Common myeloid progenitor, CD34-positive (primary cell): Measurements from ENCODE around the gene GALNT15.

ENCODE experiments used
- CTCF ChIA-PET: fragments of 350-600 bp; sonication (Branson Sonifier 250); formaldehyde crosslinking; loops from one replicate; lab custom pipeline; 2021; ENCODE audit warnings: antibody characterized with exemption; lab: Charles Lee
- POLR2A ChIA-PET: fragments of 350-600 bp; sonication (Branson Sonifier 250); formaldehyde crosslinking; loops from one replicate; lab custom pipeline; 2021; ENCODE audit warnings: antibody characterized with exemption; lab: Charles Lee
- DNase-seq, 3 donors: peaks; one replicate each; pipeline versions ENCODE4 v3.0.0 to v3.0.0-alpha.2; 2013
- H3K27ac ChIP-seq, 2 experiments: 1 replicate in 1 of 2; 2 replicates in 1 of 2; pipeline ENCODE4 v1.7.0; 2013; ENCODE audit warnings: inconsistent platforms in 2 of 2, low read length in 2 of 2, mild to moderate bottlenecking in 2 of 2, low read depth in 1 of 2, moderate library complexity in 1 of 2; ENCODE audit not compliant: severe bottlenecking in 2 of 2, insufficient read depth in 1 of 2, poor library complexity in 1 of 2
- H3K27me3 ChIP-seq, 5 experiments: replicated peaks in 2 of 5; 1 replicate in 3 of 5; 2 replicates in 2 of 5; pipeline versions ENCODE4 v1.6.1 to v1.7.0; 2013; ENCODE audit warnings: low read length in 4 of 5, mild to moderate bottlenecking in 2 of 5, moderate library complexity in 2 of 5, inconsistent platforms in 1 of 5; ENCODE audit not compliant: insufficient read depth in 5 of 5, control insufficient read depth in 4 of 5
- H3K36me3 ChIP-seq, 4 experiments: 1 replicate in 2 of 4; 2 replicates in 2 of 4; pipeline versions ENCODE4 v1.6.1 to v1.7.0; 2013; ENCODE audit warnings: low read length in 3 of 4, control low read depth in 1 of 4, mild to moderate bottlenecking in 1 of 4; ENCODE audit not compliant: control insufficient read depth in 4 of 4, insufficient read depth in 4 of 4
- H3K4me1 ChIP-seq, 4 experiments: 1 replicate in 3 of 4; 2 replicates in 1 of 4; pipeline versions ENCODE4 v1.6.1 to v1.7.1; 2013; ENCODE audit warnings: low read length in 3 of 4, mild to moderate bottlenecking in 3 of 4, control low read depth in 1 of 4, inconsistent platforms in 1 of 4, moderate library complexity in 1 of 4; ENCODE audit not compliant: control insufficient read depth in 4 of 4, insufficient read depth in 4 of 4; ENCODE audit errors: control extremely low read depth in 1 of 4
- H3K4me3 ChIP-seq, 7 experiments: 1 replicate in 4 of 7; 2 replicates in 3 of 7; pipeline versions ENCODE4 v1.5.1 to v1.7.0; 2013; ENCODE audit warnings: mild to moderate bottlenecking in 7 of 7, low read length in 6 of 7, moderate library complexity in 6 of 7, inconsistent platforms in 2 of 7, low read depth in 2 of 7, control low read depth in 1 of 7; ENCODE audit not compliant: insufficient read depth in 4 of 7, control insufficient read depth in 1 of 7; ENCODE audit errors: extremely low read depth in 1 of 7
- H3K9me3 ChIP-seq, 5 experiments: 1 replicate in 4 of 5; 2 replicates in 1 of 5; pipeline versions ENCODE4 v1.6.1 to v1.7.1; 2013; ENCODE audit warnings: low read length in 4 of 5, mild to moderate bottlenecking in 2 of 5, inconsistent platforms in 1 of 5, low read depth in 1 of 5, moderate library complexity in 1 of 5; ENCODE audit not compliant: control insufficient read depth in 4 of 5, insufficient read depth in 2 of 5; ENCODE audit errors: control extremely low read depth in 1 of 5
- WGBS: methylation state at CpG from one replicate; pipeline ENCODE4 v1.1.5; 2013; ENCODE audit not compliant: insufficient coverage; 5-methylcytosine and 5-hydroxymethylcytosine counted together

The GALNT15 gene

GRCh38 chr3:16183082-16183481 is 8.6 kb downstream of the GALNT15 start:
- 100% methylated on average over 1 of the region's 1 CpG for WGBS
- Histone ChIP-seq H3K9me3 (no peaks in the 10 kb centered on the region), H3K36me3 (no peaks in the 10 kb centered on the region), H3K4me1 (peaks cover 0 to 2% (median 2%) of the 10 kb centered on the region in 4 experiments), H3K27ac (no peak overlapping the region), H3K27me3 (no peaks in the 10 kb centered on the region), H3K4me3 (no peak overlapping the region)
- ChIA-PET CTCF (interaction anchor here (1.3 to 2.7 kb wide), 3 partner anchors 10 to 369 kb away, joined by 3 to 7 read pairs (median 6); no protein-coding TSS in a partner anchor), POLR2A (no interaction called here)
- no peak for DNase-seq

GRCh38 chr3:16183601-16184270 is 9.3 kb downstream of the GALNT15 start:
- no peaks in the 10 kb centered on the region for H3K36me3 ChIP-seq
- H3K9me3 ChIP-seq = no peaks in the 10 kb centered on the region
- no peaks in the 10 kb centered on the region for H3K27me3 ChIP-seq
- ChIA-PET CTCF (interaction anchor here (1.3 to 2.7 kb wide), 3 partner anchors 10 to 370 kb away, joined by 3 to 7 read pairs (median 6); no protein-coding TSS in a partner anchor), POLR2A (no interaction called here)
- no peak for DNase-seq
- 100% methylated on average over 4 of the region's 7 CpGs for WGBS
- H3K4me3 ChIP-seq = no peak overlapping the region
- no peaks in the 10 kb centered on the region for H3K4me1 ChIP-seq
- no peak overlapping the region for H3K27ac ChIP-seq

- no CpG with 5 or more reads among the region's 1 CpG for WGBS
- CTCF ChIA-PET = no interaction called here
- DNase-seq = peak in 2 of 3 donors; percentile 8 to 18
- no peaks in the 10 kb centered on the region for H3K9me3 ChIP-seq
- no peaks in the 10 kb centered on the region for H3K27me3 ChIP-seq
- POLR2A ChIA-PET = no interaction called here
- no peaks in the 10 kb centered on the region for H3K36me3 ChIP-seq
- no peak overlapping the region for H3K4me3 ChIP-seq
- H3K4me1 ChIP-seq = no peaks in the 10 kb centered on the region
- H3K27ac ChIP-seq = no peak overlapping the region
These were observed 11.6 kb downstream of the GALNT15 start for GRCh38 chr3:16186086-16186485.

GRCh38 chr3:16186565-16186964 is 12.1 kb downstream of the GALNT15 start:
- H3K4me3 ChIP-seq = no peak overlapping the region
- H3K4me1 ChIP-seq = no peaks in the 10 kb centered on the region
- H3K9me3 ChIP-seq = no peaks in the 10 kb centered on the region
- no peak for DNase-seq
- H3K27ac ChIP-seq = no peak overlapping the region
- ChIA-PET POLR2A (no interaction called here), CTCF (no interaction called here)
- H3K36me3 ChIP-seq = no peaks in the 10 kb centered on the region
- 95% methylated on average over 2 of the region's 3 CpGs for WGBS
- H3K27me3 ChIP-seq = no peaks in the 10 kb centered on the region

- WGBS = 98% methylated on average over 5 of the region's 5 CpGs
- H3K4me1 ChIP-seq = no peaks in the 10 kb centered on the region
- POLR2A ChIA-PET = no interaction called here
- CTCF ChIA-PET = no interaction called here
- H3K4me3 ChIP-seq = no peak overlapping the region
- H3K9me3 ChIP-seq = no peaks in the 10 kb centered on the region
- no peak for DNase-seq
- H3K27me3 ChIP-seq = no peaks in the 10 kb centered on the region
- H3K36me3 ChIP-seq = no peaks in the 10 kb centered on the region
- no peak overlapping the region for H3K27ac ChIP-seq
These were observed 12.8 kb downstream of the GALNT15 start for GRCh38 chr3:16187213-16187790.

- H3K27me3 ChIP-seq = no peaks in the 10 kb centered on the region
- H3K4me3 ChIP-seq = no peak overlapping the region
- POLR2A ChIA-PET = no interaction called here
- WGBS = 100% methylated on average over 2 of the region's 6 CpGs
- no peak overlapping the region for H3K27ac ChIP-seq
- H3K36me3 ChIP-seq = no peaks in the 10 kb centered on the region
- H3K4me1 ChIP-seq = no peaks in the 10 kb centered on the region
- H3K9me3 ChIP-seq = no peaks in the 10 kb centered on the region
- CTCF ChIA-PET = interaction anchor here (1.1 kb wide), 1 partner anchor 201 kb away, joined by 3 read pairs; no protein-coding TSS in a partner anchor
- no peak for DNase-seq
These were observed 13.6 kb downstream of the GALNT15 start for GRCh38 chr3:16188071-16188470.

- DNase-seq = no peak
- POLR2A ChIA-PET = no interaction called here
- no peaks in the 10 kb centered on the region for H3K36me3 ChIP-seq
These were observed 14.7 kb downstream of the GALNT15 start for GRCh38 chr3:16189201-16189600.

More at GRCh38 chr3:16189201-16189600, 14.7 kb downstream of the GALNT15 start:
- Histone ChIP-seq H3K4me1 (no peaks in the 10 kb centered on the region), H3K27ac (no peak overlapping the region), H3K4me3 (no peak overlapping the region), H3K27me3 (peaks cover 0 to 2% (median 0%) of the 10 kb centered on the region in 5 experiments), H3K9me3 (no peaks in the 10 kb centered on the region)
- CTCF ChIA-PET = interaction anchor here (1.6 to 3.0 kb wide), 2 partner anchors 10 to 134 kb away, joined by 3 to 16 read pairs; no protein-coding TSS in a partner anchor
